Ishikawa (cell line): ENCODE data around the gene APLP1.

Experiments used
- CEBPB ChIP-seq: IDR thresholded peaks from 2 replicates; pipeline ENCODE4 v1.6.1; 2012
- CREB1 ChIP-seq: IDR thresholded peaks from 2 replicates; pipeline ENCODE4 v1.6.1; 2012; ENCODE audit warnings: low read depth
- EGR1 ChIP-seq: IDR thresholded peaks from 2 replicates; pipeline ENCODE4 v1.6.1; 2012
- EP300 ChIP-seq: IDR thresholded peaks from 2 replicates; pipeline ENCODE4 v1.6.1; 2012; ENCODE audit warnings: borderline replicate concordance
- FOXM1 ChIP-seq: IDR thresholded peaks from 2 replicates; pipeline ENCODE4 v1.6.1; 2012; ENCODE audit warnings: low read depth, borderline replicate concordance
- NFIC ChIP-seq: IDR thresholded peaks from 2 replicates; pipeline ENCODE4 v1.6.1; 2012
- RAD21 ChIP-seq: IDR thresholded peaks from 2 replicates; pipeline ENCODE4 v1.6.1; 2012; ENCODE audit warnings: low read depth
- REST ChIP-seq: IDR thresholded peaks from 2 replicates; pipeline ENCODE4 v1.6.1; 2012; ENCODE audit warnings: low read depth, mild to moderate bottlenecking
- TAF1 ChIP-seq: IDR thresholded peaks from 2 replicates; pipeline ENCODE4 v1.6.1; 2012; ENCODE audit warnings: low read depth, mild to moderate bottlenecking
- TCF12 ChIP-seq: IDR thresholded peaks from 2 replicates; pipeline ENCODE4 v1.6.1; 2012; ENCODE audit warnings: low read depth
- TEAD4 ChIP-seq: IDR thresholded peaks from 2 replicates; pipeline ENCODE4 v1.6.1; 2012
- YY1 ChIP-seq: IDR thresholded peaks from 2 replicates; pipeline ENCODE4 v1.6.1; 2012; ENCODE audit warnings: low read depth
- ZBTB7A ChIP-seq: IDR thresholded peaks from 2 replicates; pipeline ENCODE4 v1.6.1; 2012; ENCODE audit warnings: low read depth
- TF ChIP-seq, protein P1 (sequence below): IDR thresholded peaks from 2 replicates; pipeline ENCODE4 v1.6.1; 2012

GRCh38 chr19:35848486-35848885 lies 19.9 kb upstream of the APLP1 start:
- no peak for TF ChIP-seq CEBPB
- no peak for TF ChIP-seq FOXM1
- no peak for TF ChIP-seq TCF12
- TF ChIP-seq EGR1: no peak
- no peak for TF ChIP-seq RAD21
- TF ChIP-seq EP300: no peak
- TF ChIP-seq CREB1: no peak
- TF ChIP-seq NFIC: no peak
- TF ChIP-seq TAF1: no peak
- no peak for TF ChIP-seq REST
- TF ChIP-seq, protein P1, sequence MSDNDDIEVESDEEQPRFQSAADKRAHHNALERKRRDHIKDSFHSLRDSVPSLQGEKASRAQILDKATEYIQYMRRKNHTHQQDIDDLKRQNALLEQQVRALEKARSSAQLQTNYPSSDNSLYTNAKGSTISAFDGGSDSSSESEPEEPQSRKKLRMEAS: no peak
- no peak for TF ChIP-seq ZBTB7A
- no peak for TF ChIP-seq TEAD4
- no peak for TF ChIP-seq YY1
